Putamen (tissue), 1 donor: Measurements from ENCODE around the gene KIF25.

ENCODE experiments used
- DNase-seq: peaks from one replicate; pipeline ENCODE4 v3.0.0-alpha.2; 2016; ENCODE audit warnings: low spot score

Gene KIF25

DNA sequence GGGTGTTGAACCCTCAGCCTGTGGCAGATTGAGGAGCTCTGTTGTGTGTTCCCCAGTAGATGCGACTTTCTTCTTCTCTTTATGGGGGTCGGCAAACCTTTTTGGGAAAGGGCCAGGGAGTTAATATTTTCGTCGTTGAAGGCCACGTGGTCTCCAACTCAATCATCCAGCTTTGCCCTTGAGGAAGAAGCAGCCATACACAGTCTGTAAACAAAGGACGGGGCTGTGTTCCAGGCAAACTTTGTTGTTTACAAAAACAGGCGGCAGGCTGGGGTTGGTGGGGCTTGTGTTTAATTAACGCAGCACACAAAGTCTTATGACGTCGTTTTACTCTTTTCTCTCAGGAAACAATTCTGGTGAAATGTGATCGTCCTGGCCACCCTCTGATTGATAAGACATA is 20.2 kb downstream of the KIF25 start:
- no peak for DNase-seq

DNA sequence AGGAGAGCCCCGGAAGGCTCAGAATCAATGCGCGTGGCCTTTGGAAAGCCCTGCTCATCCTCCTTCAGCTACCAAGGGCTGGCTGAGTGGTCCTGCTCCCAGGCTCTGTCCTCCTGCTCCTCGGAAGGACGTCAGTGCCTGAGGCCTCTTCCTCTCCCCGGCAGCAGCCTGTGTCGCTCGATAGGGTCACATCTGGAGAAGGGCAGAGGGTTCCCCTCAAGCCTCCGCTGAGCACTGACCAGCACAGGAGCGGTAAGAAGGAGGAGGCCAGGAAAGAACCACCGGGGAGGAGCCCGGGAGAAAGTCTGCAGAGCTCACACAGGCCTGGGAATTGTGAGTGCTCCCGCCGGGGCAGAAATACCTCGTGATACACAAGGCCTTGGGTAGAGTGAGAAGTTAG is 21.2 kb downstream of the KIF25 start:
- DNase-seq, result no peak

DNA sequence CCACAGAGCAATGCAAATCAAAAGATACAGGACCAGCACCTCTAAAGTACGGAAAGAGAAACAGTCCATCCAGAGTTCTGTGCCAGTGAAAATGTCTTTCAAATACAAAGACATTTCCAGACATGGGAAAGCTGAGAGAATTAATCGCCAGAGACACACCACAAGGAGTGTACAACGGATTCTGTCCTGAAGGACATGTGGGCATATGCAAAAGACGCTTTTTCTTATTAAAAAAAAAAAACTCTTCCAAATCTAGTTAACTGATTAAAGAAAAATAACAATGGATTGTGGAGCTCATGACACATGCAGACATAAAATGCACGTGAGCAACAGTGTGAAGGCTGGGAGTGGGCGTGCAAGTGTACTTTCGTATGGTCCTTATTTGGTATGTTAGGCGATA is 22.8 kb downstream of the KIF25 start:
- DNase-seq, result no peak

DNA sequence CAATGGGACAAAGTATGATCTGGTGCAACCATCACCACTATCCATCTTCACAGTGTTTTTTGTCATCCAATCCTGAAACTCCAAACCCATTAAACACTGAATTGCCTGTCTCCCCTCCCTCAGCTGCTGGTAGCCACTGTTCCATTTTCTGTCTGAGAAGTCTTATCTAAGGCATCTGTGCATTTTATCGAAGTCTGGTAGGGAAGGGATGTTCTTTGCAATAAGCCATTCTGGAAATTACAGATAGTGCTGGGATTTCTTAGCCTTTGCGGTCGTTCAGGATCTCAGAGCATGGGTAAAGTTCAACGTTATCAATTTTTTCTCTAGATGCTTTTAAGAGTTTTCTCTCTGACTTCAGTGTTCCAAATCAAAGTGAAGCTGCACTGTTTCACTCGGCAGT is 24.1 kb downstream of the KIF25 start:
- DNase-seq, result no peak

DNA sequence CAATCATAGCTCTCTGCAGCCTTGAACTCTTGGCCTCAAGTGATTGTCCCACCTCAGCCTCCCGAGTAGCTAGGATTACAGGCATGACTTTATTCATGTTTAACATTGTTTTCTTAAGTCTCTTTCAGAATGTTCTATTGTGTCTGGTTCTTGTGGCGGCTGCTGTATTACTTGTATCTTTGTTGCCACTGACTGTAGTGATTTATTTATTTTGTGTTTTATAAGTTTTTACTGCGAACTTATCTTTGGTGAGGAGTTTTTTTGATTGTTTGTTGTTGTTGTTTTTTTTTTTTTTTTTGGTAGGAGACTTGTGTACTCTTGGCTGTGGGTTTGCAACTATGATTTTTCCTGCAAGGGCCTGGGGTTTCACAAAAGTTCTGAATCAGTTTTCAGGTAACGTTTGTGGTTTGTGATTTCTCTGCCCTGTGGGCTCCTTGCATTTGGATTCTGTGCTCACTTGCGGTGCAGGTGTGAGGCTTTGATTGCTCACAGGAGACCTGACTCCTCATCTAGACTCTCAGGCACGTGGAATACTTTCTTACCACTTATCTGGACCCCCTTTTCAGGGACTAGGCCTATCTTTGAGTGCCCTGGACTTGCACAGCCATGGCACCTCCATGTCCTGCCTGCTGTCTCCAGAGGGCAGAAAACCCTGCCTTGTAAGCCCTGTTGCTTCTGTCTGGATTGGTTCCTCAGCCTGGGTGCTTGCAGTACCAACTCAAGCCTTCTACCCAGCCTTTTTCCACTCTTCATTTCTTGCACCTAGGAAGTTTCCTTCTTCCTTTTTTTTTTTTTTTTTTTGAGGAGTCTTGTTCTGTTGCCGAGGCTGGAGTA is 25.2 kb downstream of the KIF25 start:
- no peak for DNase-seq

DNA sequence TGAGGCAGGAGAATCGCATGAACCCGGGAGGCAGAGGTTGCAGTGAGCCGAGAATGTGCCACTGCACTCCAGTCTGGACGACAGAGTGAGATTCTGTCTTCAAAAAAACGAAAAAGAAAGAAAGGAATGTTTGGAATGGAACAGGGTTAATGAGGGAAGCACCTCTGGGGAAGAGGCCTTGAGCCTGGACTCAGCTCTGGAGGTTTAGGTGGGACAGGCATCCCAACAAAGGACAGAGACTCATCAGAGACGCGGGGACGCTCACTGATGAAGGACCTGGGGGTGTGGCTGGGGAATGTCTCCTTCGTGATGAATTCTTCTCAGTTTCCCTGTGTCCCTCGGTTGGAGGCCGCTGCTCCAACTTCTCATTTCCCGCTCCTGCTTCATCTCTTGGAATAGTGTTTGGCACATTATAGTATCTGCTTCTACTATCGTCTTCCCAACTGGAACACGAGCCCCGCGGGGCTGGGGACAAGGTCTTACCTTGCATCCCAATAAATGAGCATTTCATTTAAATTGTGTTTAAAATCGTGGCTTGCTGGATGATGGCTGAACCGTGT is 27.6 kb downstream of the KIF25 start:
- DNase-seq, result no peak

DNA sequence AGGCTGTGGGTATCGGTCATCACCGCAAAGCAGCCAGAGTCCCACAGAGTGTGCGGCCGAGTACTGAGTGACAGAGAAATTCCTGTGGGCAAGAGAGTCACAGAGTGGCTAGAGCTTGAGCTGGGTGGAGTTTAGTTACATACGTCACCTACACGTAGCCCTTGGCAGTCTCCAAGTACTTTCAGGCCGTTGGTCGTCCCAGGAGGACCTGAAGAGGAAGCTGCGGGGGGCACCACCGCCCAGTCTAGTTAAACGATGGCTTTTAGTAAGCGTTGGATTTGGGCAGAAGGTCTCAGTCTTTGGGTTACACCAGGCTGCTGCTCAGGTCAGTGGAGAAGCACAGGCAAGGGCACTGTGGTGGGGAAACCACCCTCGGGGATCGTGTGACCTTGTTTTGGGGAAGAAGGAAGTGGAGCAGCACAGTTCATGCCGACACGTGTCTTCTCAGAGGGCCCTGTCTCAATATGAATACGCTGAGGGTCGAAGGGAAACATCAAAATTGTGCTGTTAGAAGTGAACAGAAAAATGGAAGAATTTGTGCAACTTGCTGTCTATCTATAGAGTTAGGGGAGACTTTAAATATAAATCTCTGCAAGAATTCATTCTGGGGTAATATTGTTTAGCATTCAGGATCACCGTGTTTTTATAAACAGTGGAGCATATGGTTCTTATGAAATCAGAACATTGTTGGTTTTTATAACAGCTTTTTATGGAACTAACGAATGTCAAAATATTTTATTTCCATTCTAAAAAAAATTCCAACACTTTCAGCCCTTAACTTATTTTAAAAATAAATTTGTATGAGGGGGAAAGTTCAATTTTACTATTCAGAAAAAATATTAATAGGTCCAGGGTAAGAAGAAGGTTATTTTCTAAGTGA is 28.6 kb downstream of the KIF25 start:
- DNase-seq, result no peak

DNA sequence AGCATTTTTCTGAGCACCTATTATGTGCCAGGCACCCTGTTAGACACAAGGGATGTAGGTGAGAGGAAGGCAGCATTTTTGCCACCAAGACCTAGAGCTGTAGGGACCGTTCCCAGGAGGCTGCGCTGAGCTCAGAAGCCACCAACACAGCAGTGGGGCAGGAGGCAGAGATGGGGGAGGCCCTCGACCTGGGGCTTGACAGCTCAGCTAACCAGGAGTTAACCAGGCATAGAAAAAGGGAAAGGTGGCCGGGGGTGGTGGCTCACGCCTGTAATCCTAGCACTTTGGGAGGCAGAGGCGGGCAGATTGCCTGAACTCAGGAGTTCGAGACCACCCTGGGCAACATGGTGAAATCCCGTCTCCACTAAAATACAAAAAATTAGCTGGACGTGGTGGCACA is 29.5 kb downstream of the KIF25 start:
- DNase-seq, result no peak

DNA sequence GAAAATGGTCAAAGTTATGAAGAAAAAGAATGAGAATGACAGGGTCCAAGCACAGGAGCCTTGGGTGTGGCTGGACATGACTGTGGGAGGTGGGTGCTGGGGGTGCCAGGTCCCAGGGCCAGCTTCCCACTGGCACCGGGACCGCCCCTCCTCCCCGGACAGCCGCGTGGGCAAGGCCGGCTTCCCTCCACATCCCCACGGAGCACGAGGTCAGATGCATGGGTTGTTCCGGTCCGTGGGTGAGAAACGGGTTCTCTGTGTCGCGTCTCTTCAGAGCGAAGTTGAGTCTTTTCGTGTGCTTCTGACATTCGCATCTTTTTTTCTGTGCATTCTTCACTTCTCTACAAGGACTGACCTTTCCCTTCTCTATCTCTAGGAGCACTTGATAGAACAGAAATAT is 30.1 kb downstream of the KIF25 start:
- no peak for DNase-seq

DNA sequence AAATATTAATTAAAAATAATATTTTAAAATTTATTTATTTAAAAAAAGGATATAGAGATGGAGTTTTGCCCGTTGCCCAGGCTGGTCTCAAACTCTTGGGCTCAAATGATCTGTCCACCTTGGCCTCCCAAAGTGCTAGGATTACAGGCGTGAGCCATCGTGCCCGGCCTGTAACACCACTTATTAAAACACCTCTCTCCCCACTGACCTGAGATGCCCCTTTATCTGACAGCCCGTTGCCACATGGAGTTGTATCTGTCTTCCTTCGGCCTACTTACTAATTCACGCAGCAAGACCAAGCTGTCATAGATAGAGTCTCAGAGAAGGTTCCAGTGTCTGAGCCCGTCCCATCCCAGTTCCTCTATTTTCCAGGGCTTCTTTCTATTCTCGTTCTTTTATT is 30.7 kb downstream of the KIF25 start:
- no peak for DNase-seq

DNA sequence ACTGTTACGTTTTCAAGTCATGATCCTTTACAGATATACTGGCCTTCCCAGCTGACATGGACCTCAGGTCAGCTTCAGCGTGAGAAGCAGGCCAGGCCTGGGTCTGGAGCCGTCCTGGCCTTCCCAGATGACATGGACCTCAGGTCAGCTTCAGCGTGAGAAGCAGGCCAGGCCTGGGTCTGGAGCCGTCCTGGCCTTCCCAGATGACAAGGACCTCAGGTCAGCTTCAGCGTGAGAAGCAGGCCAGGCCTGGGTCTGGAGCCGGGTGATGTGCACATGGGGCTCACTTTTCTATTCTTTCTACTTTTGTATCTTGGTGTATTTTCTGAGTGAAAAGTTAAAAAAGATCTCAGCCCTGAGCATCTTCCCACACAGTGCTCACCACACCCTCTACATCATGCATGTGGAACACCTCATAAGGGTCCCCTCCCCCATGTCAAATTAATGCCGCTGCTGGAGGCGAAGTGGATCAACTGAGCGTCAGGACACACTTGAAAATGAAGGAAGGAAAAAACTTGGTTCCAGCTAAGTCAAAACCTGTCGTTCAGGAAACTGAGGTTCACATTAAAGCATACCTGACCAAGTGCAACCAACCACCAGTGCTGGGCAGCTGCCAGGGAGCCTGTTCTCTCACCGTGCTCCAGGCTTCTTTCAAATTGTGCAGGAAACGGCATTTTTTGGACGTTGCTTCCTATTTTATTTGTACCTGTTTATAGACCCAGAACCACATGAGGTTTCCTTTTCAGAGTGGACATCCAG is 32.2 kb downstream of the KIF25 start:
- DNase-seq, result peak; percentile 56

DNA sequence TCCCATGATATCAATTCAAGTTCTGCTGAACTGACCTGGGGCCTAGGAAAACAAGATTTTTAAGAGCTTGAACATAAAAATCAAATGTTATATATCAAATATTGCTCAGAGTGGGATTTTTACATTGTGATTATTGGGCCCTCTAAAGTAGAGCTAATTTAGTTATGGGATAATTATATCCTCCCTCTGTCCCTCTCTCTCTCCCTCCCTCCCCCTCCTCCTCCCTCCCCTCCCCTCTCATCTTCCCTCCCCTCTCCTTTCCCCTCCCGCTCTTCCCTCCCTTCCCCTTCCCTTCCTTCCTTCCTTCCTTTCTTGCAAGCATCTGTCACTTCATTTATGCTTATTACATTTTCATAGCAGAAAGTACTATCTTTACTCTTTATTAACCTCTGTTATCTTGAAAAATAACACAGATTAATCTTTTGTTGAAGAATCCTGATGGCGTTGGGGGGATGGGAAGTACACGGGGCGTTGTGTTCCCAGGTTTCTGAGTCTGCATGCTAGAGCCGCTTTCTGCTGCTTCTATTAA is 32.8 kb downstream of the KIF25 start:
- no peak for DNase-seq

DNA sequence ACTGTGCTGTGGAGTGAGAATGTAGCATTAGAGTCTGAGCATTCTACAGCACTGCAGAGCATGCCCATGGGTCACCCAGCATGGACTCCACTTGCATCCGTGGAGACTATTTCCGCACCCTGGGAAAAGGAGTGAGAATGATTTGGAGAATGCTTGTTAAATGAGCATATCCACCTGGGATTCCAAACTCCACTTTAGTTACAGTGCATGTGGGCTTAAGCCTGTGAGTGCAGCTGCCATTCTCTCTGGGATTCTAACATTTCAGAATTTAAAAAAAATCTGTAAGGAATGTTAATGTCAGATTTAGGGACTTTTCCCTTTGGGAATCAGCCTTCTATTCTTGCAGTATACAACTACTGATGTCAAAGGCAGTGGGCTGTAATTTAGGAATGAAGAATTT is 33.4 kb downstream of the KIF25 start:
- DNase-seq, result no peak

DNA sequence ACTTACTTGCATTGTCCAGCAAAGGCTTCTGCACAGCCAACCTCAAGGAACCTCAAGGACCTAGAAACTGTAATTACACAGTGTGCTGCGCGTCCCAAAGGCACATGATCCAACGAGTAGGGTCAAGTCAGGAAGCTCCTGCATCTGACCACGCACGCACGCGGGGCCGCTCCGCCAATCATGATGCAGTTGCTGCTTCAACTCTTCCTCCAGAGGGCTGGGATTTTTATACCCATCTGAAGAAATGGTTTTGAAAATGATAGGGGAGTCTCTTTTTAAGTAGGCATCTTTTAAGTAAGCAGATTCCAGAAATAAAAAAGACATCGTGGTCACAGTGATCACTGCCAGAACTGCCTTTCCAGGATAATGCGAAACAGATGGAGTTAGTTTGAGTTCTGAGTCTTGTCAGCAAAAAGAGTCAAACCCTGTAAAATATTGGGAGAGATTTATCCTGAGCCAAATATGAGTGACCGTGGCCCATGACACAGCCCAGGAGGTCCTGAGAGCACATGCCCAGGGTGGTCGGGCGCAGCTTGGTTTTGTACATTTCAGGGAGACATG is 34.0 kb downstream of the KIF25 start:
- no peak for DNase-seq

DNA sequence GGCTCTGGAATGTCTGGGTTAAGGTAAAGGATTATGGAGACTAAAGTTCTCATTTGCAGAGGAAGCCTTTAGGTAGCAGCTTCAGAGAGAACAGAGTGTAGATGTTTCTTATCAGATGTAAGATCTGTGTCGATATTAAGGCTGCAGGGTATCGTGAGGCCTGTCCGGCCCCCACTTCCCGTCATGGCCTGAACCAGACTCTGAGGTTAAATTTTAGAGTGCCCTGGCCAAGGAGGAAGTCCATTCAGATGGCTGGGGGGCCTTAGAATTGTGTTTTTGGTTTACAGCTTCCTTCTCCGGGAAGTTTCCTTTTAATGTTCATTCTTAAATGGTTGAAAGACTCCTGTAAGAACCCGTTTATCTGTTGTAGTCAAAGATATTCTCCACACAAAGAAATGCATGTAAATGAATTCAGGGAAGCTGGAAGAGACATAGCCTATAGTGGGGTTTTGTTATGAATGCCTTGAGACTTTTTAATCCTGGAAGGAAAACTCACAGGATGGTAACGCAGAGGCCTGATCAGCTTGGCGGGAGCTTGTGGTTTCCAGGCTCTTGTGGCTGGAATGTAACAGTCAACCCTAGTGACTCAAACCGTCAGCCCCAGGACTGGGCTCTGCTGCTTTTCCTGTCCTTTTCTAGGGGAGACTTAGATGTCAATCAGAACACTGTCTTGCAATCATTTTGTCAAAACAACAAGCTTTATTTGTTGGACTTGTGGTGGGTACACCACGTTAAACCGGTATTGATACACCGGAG is 34.7 kb downstream of the KIF25 start:
- DNase-seq, result no peak

DNA sequence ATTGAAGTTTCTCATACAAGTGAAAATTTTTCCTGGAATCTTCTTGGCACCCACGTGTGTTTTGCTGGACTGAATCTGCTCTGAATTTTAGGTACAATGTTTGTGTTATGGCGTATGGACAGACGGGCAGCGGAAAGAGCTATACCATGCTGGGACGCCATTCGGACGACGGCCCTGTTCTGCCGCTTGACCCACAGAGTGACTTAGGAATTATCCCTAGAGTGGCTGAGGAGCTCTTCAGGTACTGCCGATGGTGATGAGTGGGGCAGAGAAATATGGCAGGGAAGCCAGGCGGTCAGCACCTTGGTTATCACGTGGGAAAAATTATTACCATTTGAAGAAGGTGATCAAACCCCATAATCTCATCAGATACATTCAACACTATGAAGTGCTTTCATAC is 36.3 kb downstream of the KIF25 start:
- no peak for DNase-seq

DNA sequence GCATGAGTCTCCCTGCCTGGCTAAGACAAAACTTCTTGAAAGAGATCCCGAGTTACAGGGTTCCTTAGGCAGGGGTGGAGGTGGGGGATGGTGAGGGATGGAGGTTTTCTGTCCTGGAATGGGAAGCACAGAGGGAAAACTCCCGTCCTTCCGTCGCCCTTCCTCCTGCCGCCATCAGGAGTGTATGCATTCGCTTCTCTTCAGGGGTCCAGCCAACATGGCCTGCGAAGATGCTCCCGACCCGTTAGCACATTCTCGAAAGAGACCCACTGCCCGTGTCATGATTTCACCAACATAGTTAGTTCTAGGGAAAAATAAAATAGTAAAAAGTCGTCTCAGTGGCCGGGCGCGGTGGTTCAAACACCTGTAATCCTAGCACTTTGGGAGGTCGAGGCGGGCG is 37.1 kb downstream of the KIF25 start:
- no peak for DNase-seq

DNA sequence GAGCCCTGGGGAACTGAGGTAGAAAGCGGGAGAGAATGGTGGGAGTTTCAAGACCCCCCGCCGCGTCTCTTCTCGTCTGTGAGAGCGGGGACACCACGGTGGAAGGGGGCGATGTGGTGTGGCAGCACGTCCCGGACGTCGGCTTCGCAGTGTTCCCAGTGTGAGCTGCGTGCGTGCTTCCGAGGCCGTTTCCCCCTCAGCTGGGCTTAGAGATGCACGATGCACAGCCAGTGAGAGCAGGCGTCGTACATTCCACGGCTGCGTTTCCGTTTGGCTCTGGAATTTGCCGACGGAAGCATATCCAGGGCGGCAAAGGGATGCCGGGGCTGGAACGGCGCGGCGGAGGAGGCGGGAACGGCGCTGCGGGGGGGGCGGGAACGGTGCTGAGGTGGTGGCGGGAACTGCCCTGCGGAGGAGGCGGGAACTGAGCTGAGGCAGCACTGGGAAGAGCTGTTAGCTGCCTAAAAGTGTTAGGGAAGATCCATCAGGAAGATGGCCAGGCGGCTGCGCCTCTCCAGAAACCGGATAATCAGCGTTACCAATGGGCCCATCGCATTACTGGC is 37.7 kb downstream of the KIF25 start:
- DNase-seq, result peak; percentile 63

DNA sequence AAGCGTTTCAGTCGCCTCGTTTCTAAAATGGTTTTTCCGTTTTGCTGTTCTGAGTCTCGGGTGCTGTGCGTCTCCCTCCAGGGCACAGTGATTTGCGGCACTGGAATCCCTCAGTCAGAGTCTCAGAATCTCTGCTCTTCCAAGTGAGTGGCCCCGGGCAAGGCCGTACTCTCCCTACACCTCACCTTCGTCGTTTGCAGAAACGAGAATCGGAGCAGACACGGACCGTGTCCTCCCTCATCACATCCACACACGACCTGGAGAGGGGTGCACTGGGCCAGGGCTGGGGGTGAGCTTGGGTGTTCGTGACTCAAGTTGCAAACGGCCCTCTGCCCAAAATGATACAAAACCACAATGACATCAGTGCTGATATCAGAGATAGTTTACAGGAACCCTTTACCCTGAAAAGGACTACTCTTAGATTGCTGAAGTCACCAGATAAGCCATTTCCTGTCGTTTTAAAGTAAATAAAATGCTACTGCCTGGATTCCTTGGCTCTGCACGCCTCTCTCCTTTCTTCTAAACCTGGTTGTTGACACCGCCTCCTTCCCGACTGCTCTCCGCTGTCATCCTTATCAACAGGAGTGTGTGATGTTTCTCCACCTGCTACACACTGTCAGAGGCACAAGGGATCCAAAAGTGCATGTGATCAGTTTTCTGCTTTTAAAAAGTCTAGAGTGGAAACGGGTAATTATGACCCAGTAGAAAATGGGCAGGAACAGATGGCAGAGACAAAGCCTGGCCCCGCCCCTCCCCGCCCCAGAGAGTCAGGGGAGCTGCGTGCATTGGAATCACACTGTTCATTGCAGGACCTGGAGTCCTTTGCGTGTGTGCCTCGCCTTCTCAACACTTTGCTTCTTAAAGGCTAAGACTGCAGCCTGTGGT is 38.4 kb downstream of the KIF25 start:
- DNase-seq, result no peak

DNA sequence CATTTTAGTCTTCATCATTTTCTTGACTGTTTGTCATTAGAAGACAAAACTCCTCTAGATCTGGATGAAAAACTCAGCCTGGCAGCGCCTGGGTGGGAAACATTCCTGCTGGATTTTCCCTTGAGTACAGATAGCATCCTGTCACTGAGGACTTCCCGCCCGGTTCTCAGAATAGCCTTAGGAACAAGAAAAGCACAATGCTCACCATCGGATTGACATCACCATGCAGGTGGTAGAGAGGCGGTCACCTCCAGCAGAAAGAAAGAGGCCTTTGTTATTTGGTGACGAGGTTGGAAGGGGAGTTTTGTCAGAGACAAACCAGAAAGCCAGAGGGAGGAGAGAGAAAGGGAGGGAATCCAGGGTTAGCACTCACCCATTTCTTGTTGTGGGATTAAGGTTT is 39.8 kb downstream of the KIF25 start:
- DNase-seq, result no peak
